HEK293 (cell line): ENCODE results near the gene KIF14.

Experiments used
- CTCF ChIA-PET: fragments of 350-600 bp; formaldehyde crosslinking; extraction: SDS; loops from one replicate; lab custom pipeline; 2021; ENCODE audit warnings: antibody characterized with exemption; lab: Yijun Ruan, JAX
- POLR2A ChIA-PET: fragments of 300-600 bp; formaldehyde crosslinking; extraction: SDS; loops from one replicate; lab custom pipeline; 2020; ENCODE audit warnings: antibody characterized with exemption, inconsistent platforms; lab: Yijun Ruan, JAX
- H3K27ac ChIP-seq: fragments of 200-500 bp; sonication (Bioruptor generic); 2 replicates; pipeline ENCODE4 v1.5.1; 2014; ENCODE audit warnings: low read depth, low read length, control low read depth, inconsistent platforms; ENCODE audit errors: extremely low read depth
- H3K36me3 ChIP-seq, 2 experiments: fragments of 200-500 bp in 1 of 2; sonication (Bioruptor generic) in 1 of 2; 1 replicate in 1 of 2; 2 replicates in 1 of 2; pipeline ENCODE4 v1.5.1; 2014 to 2017; ENCODE audit warnings: inconsistent platforms in 2 of 2, low read length in 2 of 2; ENCODE audit not compliant: control insufficient read depth in 2 of 2, insufficient read depth in 1 of 2
- H3K4me1 ChIP-seq: fragments of 200-500 bp; sonication (Bioruptor generic); 2 replicates; pipeline ENCODE4 v1.5.1; 2014; ENCODE audit warnings: mild to moderate bottlenecking, low read length, inconsistent platforms; ENCODE audit not compliant: control insufficient read depth, insufficient read depth
- H3K4me3 ChIP-seq: 2 replicates; pipeline ENCODE4 v1.5.1; 2011; ENCODE audit warnings: low read depth, mild to moderate bottlenecking, control low read depth, low read length, moderate library complexity
- H3K9me3 ChIP-seq: fragments of 200-500 bp; sonication (Bioruptor generic); 2 replicates; pipeline ENCODE4 v1.5.1; 2014; ENCODE audit warnings: low read depth, low read length, inconsistent platforms; ENCODE audit not compliant: control insufficient read depth, insufficient read depth
- ELK4 ChIP-seq: IDR thresholded peaks from 2 replicates; pipeline ENCODE4 v1.6.1; 2011; ENCODE audit warnings: mild to moderate bottlenecking, low read depth, low read length, borderline replicate concordance
- GLI2 ChIP-seq: fragments of 450-650 bp; formaldehyde crosslinking; IDR thresholded peaks from 2 replicates; pipeline ENCODE4; 2017; ENCODE audit warnings: missing biosample characterization, missing genetic modification characterization, low read depth, borderline replicate concordance
- KLF9 ChIP-seq: fragments of 450-650 bp; formaldehyde crosslinking; IDR thresholded peaks from 2 replicates; pipeline ENCODE4 v1.5.1; 2016; ENCODE audit warnings: missing biosample characterization, missing genetic modification characterization, low read depth
- PRDM2 ChIP-seq: fragments of 450-650 bp; formaldehyde crosslinking; IDR thresholded peaks from 2 replicates; pipeline ENCODE4 v1.5.1; 2016; ENCODE audit warnings: missing biosample characterization, missing genetic modification characterization, borderline replicate concordance
- SCRT1 ChIP-seq: fragments of 450-650 bp; formaldehyde crosslinking; IDR thresholded peaks from 2 replicates; pipeline ENCODE4 v1.5.1; 2016; ENCODE audit warnings: missing biosample characterization, missing genetic modification characterization, borderline replicate concordance
- SCRT2 ChIP-seq: fragments of 450-650 bp; formaldehyde crosslinking; IDR thresholded peaks from 2 replicates; pipeline ENCODE4 v1.5.1; 2016; ENCODE audit warnings: missing biosample characterization, missing genetic modification characterization
- YY1 ChIP-seq: fragments of 450-650 bp; formaldehyde crosslinking; IDR thresholded peaks from 2 replicates; pipeline ENCODE4 v1.5.1; 2018; ENCODE audit warnings: missing biosample characterization, missing genetic modification characterization
- ZBTB21 ChIP-seq: fragments of 450-650 bp; formaldehyde crosslinking; IDR thresholded peaks from 2 replicates; pipeline ENCODE4 v1.5.1; 2017; ENCODE audit warnings: missing biosample characterization, missing genetic modification characterization
- ZFHX2 ChIP-seq: fragments of 450-650 bp; formaldehyde crosslinking; conservative IDR thresholded peaks from 2 replicates; pipeline ENCODE4 v1.5.1; 2016; ENCODE audit warnings: missing biosample characterization, missing genetic modification characterization
- ZFP41 ChIP-seq: fragments of 450-650 bp; formaldehyde crosslinking; IDR thresholded peaks from 2 replicates; pipeline ENCODE4 v1.5.1; 2016; ENCODE audit warnings: missing biosample characterization, missing genetic modification characterization, borderline replicate concordance
- ZNF175 ChIP-seq: fragments of 450-650 bp; formaldehyde crosslinking; IDR thresholded peaks from 2 replicates; pipeline ENCODE4 v1.5.1; 2016; ENCODE audit warnings: missing biosample characterization, missing genetic modification characterization
- ZNF223 ChIP-seq: fragments of 450-650 bp; formaldehyde crosslinking; IDR thresholded peaks from 2 replicates; pipeline ENCODE4 v1.5.1; 2016; ENCODE audit warnings: missing biosample characterization, missing genetic modification characterization
- ZNF311 ChIP-seq: fragments of 450-650 bp; formaldehyde crosslinking; IDR thresholded peaks from 2 replicates; pipeline ENCODE4 v1.5.1; 2017; ENCODE audit warnings: missing biosample characterization, missing genetic modification characterization, borderline replicate concordance
- ZNF366 ChIP-seq: fragments of 450-650 bp; formaldehyde crosslinking; conservative IDR thresholded peaks from 2 replicates; pipeline ENCODE4 v1.5.1; 2016; ENCODE audit warnings: missing biosample characterization, missing genetic modification characterization
- ZNF549 ChIP-seq: fragments of 450-650 bp; IDR thresholded peaks from 2 replicates; pipeline ENCODE4 v1.5.1; 2018; ENCODE audit warnings: missing biosample characterization, missing genetic modification characterization, mild to moderate bottlenecking, inconsistent platforms, moderate library complexity
- ZNF843 ChIP-seq: fragments of 450-650 bp; formaldehyde crosslinking; IDR thresholded peaks from 2 replicates; pipeline ENCODE4 v1.5.1; 2016; ENCODE audit warnings: missing biosample characterization, missing genetic modification characterization
- TF ChIP-seq, protein P1 (sequence below): fragments of 450-650 bp; formaldehyde crosslinking; IDR thresholded peaks from 2 replicates; pipeline ENCODE4; 2016; ENCODE audit warnings: missing biosample characterization, missing genetic modification characterization

KIF14 gene

GRCh38 chr1:200642481-200642880 is 21.9 kb upstream of the KIF14 start:
- Histone ChIP-seq H3K9me3 (no peaks in the 10 kb centered on the region), H3K4me1 (no peaks in the 10 kb centered on the region), H3K36me3 (peaks cover 12 to 17% of the 10 kb centered on the region in 2 experiments), H3K27ac (no peak overlapping the region), H3K4me3 (no peak overlapping the region)
- ChIA-PET CTCF (interaction anchor here (1.0 kb wide), 1 partner anchor 11 kb away, joined by 3 read pairs; no protein-coding TSS in a partner anchor), POLR2A (no interaction called here)
- no peak for TF ChIP-seq ZNF366 (tag by site-specific recombination)
- TF ChIP-seq ZNF311: no peak
- TF ChIP-seq, protein P1, sequence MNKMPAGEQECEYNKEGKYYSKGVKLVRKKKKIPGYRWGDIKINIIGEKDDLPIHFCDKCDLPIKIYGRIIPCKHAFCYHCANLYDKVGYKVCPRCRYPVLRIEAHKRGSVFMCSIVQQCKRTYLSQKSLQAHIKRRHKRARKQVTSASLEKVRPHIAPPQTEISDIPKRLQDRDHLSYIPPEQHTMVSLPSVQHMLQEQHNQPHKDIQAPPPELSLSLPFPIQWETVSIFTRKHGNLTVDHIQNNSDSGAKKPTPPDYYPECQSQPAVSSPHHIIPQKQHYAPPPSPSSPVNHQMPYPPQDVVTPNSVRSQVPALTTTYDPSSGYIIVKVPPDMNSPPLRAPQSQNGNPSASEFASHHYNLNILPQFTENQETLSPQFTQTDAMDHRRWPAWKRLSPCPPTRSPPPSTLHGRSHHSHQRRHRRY: no peak
- no peak for TF ChIP-seq ZNF843 (tag by site-specific recombination)
- no peak for TF ChIP-seq GLI2 (tag by site-specific recombination)
- no peak for TF ChIP-seq YY1 (tag by site-specific recombination)
- TF ChIP-seq ZFP41 (tag by site-specific recombination): no peak
- no peak for TF ChIP-seq ZBTB21 (tag by site-specific recombination)
- no peak for TF ChIP-seq PRDM2 (tag by site-specific recombination)
- no peak for TF ChIP-seq ZNF549 (tag by site-specific recombination)
- no peak for TF ChIP-seq ZFHX2 (tag by site-specific recombination)
- TF ChIP-seq ZNF223: no peak
- no peak for TF ChIP-seq SCRT2 (tag by site-specific recombination)

DNA sequence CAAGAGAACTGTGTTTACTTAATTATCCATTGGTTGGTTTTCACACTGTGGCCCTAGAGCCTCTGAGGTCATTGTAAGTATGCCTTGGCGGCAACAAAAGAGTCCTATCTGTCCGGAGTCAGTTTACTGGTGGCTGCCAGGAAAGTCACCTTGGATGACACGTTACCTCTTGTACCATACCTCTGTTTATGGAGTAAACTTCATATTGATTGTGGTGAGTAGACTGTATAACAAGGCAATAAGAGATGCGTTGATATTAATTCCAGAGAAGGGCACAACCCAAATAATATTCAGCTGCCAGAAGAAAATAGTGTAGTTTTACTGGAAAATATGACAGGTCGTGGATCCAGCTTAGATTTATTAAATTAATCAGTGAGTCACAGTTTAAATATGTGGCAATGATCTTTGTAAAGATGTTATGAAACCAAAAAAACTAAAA is 20.4 kb upstream of the KIF14 start:
- no peak overlapping the region for H3K27ac ChIP-seq
- H3K9me3 ChIP-seq: no peaks in the 10 kb centered on the region
- peaks cover 3 to 12% of the 10 kb centered on the region in 2 experiments for H3K36me3 ChIP-seq
- no peak for TF ChIP-seq ZNF175 (tag by site-specific recombination)
- no peak for TF ChIP-seq SCRT1 (tag by site-specific recombination)
- no peak for TF ChIP-seq KLF9
- no peak for TF ChIP-seq ELK4
- CTCF ChIA-PET: no interaction called here
- H3K4me1 ChIP-seq: no peaks in the 10 kb centered on the region
- POLR2A ChIA-PET: no interaction called here
- H3K4me3 ChIP-seq: no peak overlapping the region
